ENCODE results near the gene DDX42.

GRCh38 chr17:63760771-63761539, 13.0 kb upstream of the DDX42 start:
- TF ChIP-seq CTCF (IDR thresholded peaks at IDR 0.05), result no peak
- no peak for TF ChIP-seq POLR2A (IDR thresholded peaks at IDR 0.05)
